HepG2 (cell line): ENCODE results near the gene ZDHHC9. TPM values are rescaled to one million over a fixed set of nuclear protein-coding genes. Genes with fewer than 3 reads are reported as not detected.

ENCODE experiments used
- ATAC-seq: fragments of 200-7000 bp; cut with Tn5 transposase; 3 replicates; pipeline ENCODE4 v1.9.1; 2020; ENCODE audit warnings: mild to moderate bottlenecking, moderate library complexity
- BruUV-seq: library from RNA; stranded (reverse); fragments of 400-500 nt; replicated peaks from 2 replicates; lab custom pipeline; 2021; lab: Mats Ljungman, UMichigan
- CTCF ChIA-PET: fragments of 300-600 bp; formaldehyde crosslinking; extraction: SDS; loops from one replicate; lab custom pipeline; 2021; ENCODE audit warnings: low total read pairs, inconsistent platforms, low intra/inter-chr PET ratio; lab: Yijun Ruan, JAX
- POLR2A ChIA-PET: fragments of 350-600 bp; sonication (Branson Sonifier 250); formaldehyde crosslinking; loops from one replicate; lab custom pipeline; 2020; ENCODE audit warnings: antibody characterized with exemption, inconsistent platforms; lab: Yijun Ruan, JAX
- DNase-seq: peaks from one replicate; pipeline ENCODE4 v3.0.0-alpha.2; 2015; ENCODE audit warnings: low spot score
- FAIRE-seq: peaks from 3 replicates; lab custom pipeline; 2011; peaks lifted over from hg19 to GRCh38; lab: Jason Lieb, UNC
- H2AFZ ChIP-seq: one replicate; pipeline ENCODE4 v1.6.1; 2011; ENCODE audit warnings: low read length, inconsistent platforms
- H3K27ac ChIP-seq: fragments of 300-600 bp; 3 replicates; pipeline ENCODE4 v1.8.0; 2011; ENCODE audit warnings: mixed run types, mild to moderate bottlenecking, mixed read lengths, low read length, inconsistent platforms; ENCODE audit not compliant: insufficient read depth; ENCODE audit errors: extremely low read length
- H3K27me3 ChIP-seq, 2 experiments: fragments of 200-600 bp in 1 of 2; 2 replicates in 1 of 2; 3 replicates in 1 of 2; pipeline versions ENCODE4 v1.6.0 to v1.8.0; 2011; ENCODE audit warnings: low read length in 2 of 2, mild to moderate bottlenecking in 2 of 2, moderate library complexity in 2 of 2, inconsistent platforms in 1 of 2; ENCODE audit not compliant: insufficient read depth in 2 of 2, control insufficient read depth in 1 of 2
- H3K36me3 ChIP-seq, 2 experiments: fragments of 200-600 bp in 1 of 2; replicated peaks in 1 of 2; 2 replicates in 1 of 2; 3 replicates in 1 of 2; pipeline versions ENCODE4 v1.5.1 to v1.8.0; 2011; ENCODE audit warnings: low read length in 2 of 2, inconsistent platforms in 1 of 2; ENCODE audit not compliant: insufficient read depth in 2 of 2, control insufficient read depth in 1 of 2
- H3K4me1 ChIP-seq: 2 replicates; pipeline ENCODE4 v1.5.1; 2012; ENCODE audit warnings: low read length, inconsistent platforms; ENCODE audit not compliant: insufficient read depth
- H3K4me2 ChIP-seq: 2 replicates; pipeline ENCODE4 v1.6.0; 2011; ENCODE audit warnings: low read depth, low read length, inconsistent platforms
- H3K4me3 ChIP-seq, 3 experiments: fragments of 200-600 bp in 1 of 3; sonication (generic), shearing (Covaris generic) in 1 of 3; replicated peaks in 1 of 3; 2 replicates each; pipeline ENCODE4 v1.5.1; 2011 to 2016; ENCODE audit warnings: low read length in 3 of 3, inconsistent platforms in 2 of 3, low read depth in 2 of 3, mild to moderate bottlenecking in 2 of 3, control low read depth in 1 of 3, mixed read lengths in 1 of 3; ENCODE audit not compliant: insufficient read depth in 1 of 3
- H3K79me2 ChIP-seq: one replicate; pipeline ENCODE4 v1.6.1; 2011; ENCODE audit warnings: low read length, inconsistent platforms; ENCODE audit not compliant: insufficient read depth
- H3K9ac ChIP-seq: 2 replicates; pipeline ENCODE4 v1.6.0; 2011; ENCODE audit warnings: mild to moderate bottlenecking, low read depth, low read length, inconsistent platforms; ENCODE audit not compliant: insufficient read depth
- H3K9me3 ChIP-seq: 2 replicates; pipeline ENCODE4 v1.5.1; 2012; ENCODE audit warnings: mild to moderate bottlenecking, low read length
- H4K20me1 ChIP-seq: 2 replicates; pipeline ENCODE4 v1.6.0; 2011; ENCODE audit warnings: inconsistent platforms, mild to moderate bottlenecking, low read length, moderate library complexity; ENCODE audit not compliant: insufficient read depth
- HHEX ChIP-seq: IDR thresholded peaks from 2 replicates; pipeline ENCODE4 v1.6.1; 2016; ENCODE audit warnings: control low read depth
- MTERF4 ChIP-seq: sonication (generic); formaldehyde crosslinking; IDR thresholded peaks from 2 replicates; pipeline ENCODE4 v1.8.0; 2023; ENCODE audit warnings: mild to moderate bottlenecking, missing genetic modification reagents
- TARDBP ChIP-seq: sonication (generic); formaldehyde crosslinking; IDR thresholded peaks from 2 replicates; pipeline ENCODE4 v1.8.0; 2022; ENCODE audit warnings: mild to moderate bottlenecking, missing genetic modification reagents
- ZBTB21 ChIP-seq: sonication (generic); formaldehyde crosslinking; IDR thresholded peaks from 2 replicates; pipeline ENCODE4 v1.4.0; 2020; ENCODE audit warnings: missing genetic modification reagents
- ZBTB33 ChIP-seq: sonication (generic); formaldehyde crosslinking; IDR thresholded peaks from 2 replicates; pipeline ENCODE4 v1.4.0; 2020; ENCODE audit warnings: missing genetic modification reagents
- ZNF580 ChIP-seq: IDR thresholded peaks from 2 replicates; pipeline ENCODE4 v1.6.1; 2016; ENCODE audit warnings: low read depth, borderline replicate concordance
- WGBS: methylation state at CpG from one replicate; pipeline ENCODE4 v1.1.6; 2017; ENCODE audit warnings: low lambda C conversion rate; 5-methylcytosine and 5-hydroxymethylcytosine counted together
- in situ Hi-C: cut with HindIII; loops from 2 replicates; pipeline ENCODE4 v1.10.0; 2017; ENCODE audit warnings: low pct_unique_long_range_greater_than_20kb; ENCODE audit not compliant: extremely low pct_ligation_motif_present
- intact Hi-C: fragments of 100-400 bp; cut with micrococcal nuclease; formaldehyde crosslinking; loops from one replicate; pipeline ENCODE4 v1.10.0; 2022; ENCODE audit not compliant: unreplicated experiment
- polyA plus RNA-seq, 8 experiments: library from polyadenylated mRNA; depleted of rRNA in 3 of 8; stranded (reverse) in 7 of 8; unstranded in 1 of 8; fragments of >200 nt; fragmentation: Illumina TruSeq in 4 of 8; extraction: Trizol in 4 of 8; gene quantifications; 2 replicates each; pipeline versions ENCODE4 v1.2.1 to v1.2.3, GENCODE V29; 2011 to 2016; ENCODE audit warnings: low read depth in 4 of 8, missing spikeins in 1 of 8, mixed read lengths in 1 of 8; ENCODE audit not compliant: insufficient read depth in 1 of 8
- total RNA-seq, 5 experiments: library from RNA; depleted of rRNA; stranded (reverse); fragments of >200 nt; fragmentation: Illumina TruSeq; extraction: Trizol; gene quantifications; 2 replicates each; pipeline ENCODE4 v1.2.3, GENCODE V29; 2016; ENCODE audit warnings: low read depth in 1 of 5

The ZDHHC9 gene
- total and polyA plus RNA-seq, 2 of the 13 experiments (the other 11 are each of a cell fraction or from before 2014, with no cell fraction given), result 28.3 to 53.1 TPM

GRCh38 chrX:129791336-129791735 lies 52.4 kb downstream of the ZDHHC9 start (continued):
- TF ChIP-seq MTERF4 (CRISPR knock-in tag) (no peak), TARDBP (CRISPR knock-in tag) (no peak)

GRCh38 chrX:129790808-129791207 lies 52.9 kb downstream of the ZDHHC9 start:
- Histone ChIP-seq H3K36me3 (no peaks in the 10 kb centered on the region), H3K4me1 (peaks cover 9% of the 10 kb centered on the region; the same call in 1 of the 2 replicates), H3K4me3 (no peak overlapping the region), H2AFZ (no peak overlapping the region), H3K79me2 (no peaks in the 10 kb centered on the region), H3K27me3 (no peaks in the 10 kb centered on the region), H3K27ac (no peak overlapping the region), H3K4me2 (no peak overlapping the region), H3K9ac (no peak overlapping the region), H3K9me3 (no peaks in the 10 kb centered on the region), H4K20me1 (no peaks in the 10 kb centered on the region)
- ChIA-PET POLR2A (no interaction called here), CTCF (no interaction called here)
- ATAC-seq (no peak), FAIRE-seq (no peak), DNase-seq (no peak)
- intact Hi-C loops, result no loop called here
- BruUV-seq, result no TSS peak
- no CpG with 5 or more reads among the region's 9 CpGs for WGBS
- TF ChIP-seq ZNF580 (no peak), HHEX (CRISPR knock-in tag) (no peak), ZBTB21 (CRISPR knock-in tag) (no peak), ZBTB33 (CRISPR knock-in tag) (no peak)
- in situ Hi-C loops, result no loop called here
